ELR (cell line): ENCODE results near the gene IFT20.

Source experiments
- DNase-seq: peaks from one replicate; pipeline ENCODE4 v3.0.0-alpha.2; 2015; ENCODE audit warnings: low read depth

Gene IFT20, protein sequence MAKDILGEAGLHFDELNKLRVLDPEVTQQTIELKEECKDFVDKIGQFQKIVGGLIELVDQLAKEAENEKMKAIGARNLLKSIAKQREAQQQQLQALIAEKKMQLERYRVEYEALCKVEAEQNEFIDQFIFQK

DNA sequence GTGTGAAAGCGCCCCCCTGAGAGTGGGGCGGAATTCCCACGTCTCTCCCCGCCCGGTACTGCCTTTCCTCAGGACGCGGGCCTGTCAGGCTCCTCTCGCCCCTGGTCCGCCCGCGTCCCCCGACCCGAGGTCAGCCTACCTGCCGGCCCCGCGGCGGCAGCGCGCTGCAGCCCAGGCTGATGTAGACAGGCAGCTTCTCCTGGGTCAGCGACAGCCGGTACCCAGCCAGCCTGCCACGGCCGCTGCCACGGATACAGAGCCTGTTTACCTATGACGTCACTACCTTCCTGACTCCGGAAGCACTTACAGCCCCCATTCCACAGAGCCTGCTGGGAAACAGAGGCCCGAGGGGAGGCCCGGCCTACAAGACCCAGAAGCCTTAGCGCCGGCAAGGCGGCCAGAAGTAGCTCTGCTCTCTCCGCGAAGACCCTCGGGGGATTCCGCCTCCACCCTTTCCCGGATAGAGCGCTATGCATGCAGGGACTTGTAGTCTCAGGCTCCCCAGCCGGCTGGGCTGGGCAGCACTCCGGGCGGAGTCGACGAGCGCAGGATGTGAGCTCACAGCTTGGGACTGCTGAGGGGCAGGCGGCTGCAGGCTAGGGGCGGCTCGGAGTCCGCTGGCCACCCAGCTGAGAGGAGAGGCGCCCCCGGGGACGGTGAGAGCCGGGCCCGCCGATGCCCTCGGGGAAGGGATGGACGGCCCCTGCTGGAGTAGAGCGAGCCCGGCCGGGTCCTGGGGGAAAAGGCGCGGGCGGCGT lies at the start of gene IFT20, which contains the start of gene TNFAIP1:
Gene IFT20, minus strand, starts transcription at position 272 of the 758 bp plus-strand sequence. CDS start 3,487 bp downstream, outside the sequence.
Gene TNFAIP1, plus strand, starts transcription at position 561 of the 758 bp plus-strand sequence. CDS start 3,761 bp downstream, outside the sequence.
- DNase-seq, result peak; percentile 100

DNA sequence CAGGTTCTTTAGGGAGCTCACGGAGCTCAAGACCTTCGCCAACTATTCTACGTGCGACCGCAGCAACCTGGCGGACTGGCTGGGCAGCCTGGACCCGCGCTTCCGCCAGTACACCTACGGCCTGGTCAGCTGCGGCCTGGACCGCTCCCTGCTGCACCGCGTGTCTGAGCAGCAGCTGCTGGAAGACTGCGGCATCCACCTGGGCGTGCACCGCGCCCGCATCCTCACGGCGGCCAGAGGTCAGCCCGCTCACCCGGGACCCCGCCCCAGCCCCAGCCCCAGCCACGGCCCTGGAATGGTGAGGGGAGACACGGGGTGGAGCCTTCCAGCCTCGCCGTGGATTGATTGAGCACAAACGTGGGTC lies 49.7 kb upstream of the IFT20 start:
- DNase-seq, result no peak

DNA sequence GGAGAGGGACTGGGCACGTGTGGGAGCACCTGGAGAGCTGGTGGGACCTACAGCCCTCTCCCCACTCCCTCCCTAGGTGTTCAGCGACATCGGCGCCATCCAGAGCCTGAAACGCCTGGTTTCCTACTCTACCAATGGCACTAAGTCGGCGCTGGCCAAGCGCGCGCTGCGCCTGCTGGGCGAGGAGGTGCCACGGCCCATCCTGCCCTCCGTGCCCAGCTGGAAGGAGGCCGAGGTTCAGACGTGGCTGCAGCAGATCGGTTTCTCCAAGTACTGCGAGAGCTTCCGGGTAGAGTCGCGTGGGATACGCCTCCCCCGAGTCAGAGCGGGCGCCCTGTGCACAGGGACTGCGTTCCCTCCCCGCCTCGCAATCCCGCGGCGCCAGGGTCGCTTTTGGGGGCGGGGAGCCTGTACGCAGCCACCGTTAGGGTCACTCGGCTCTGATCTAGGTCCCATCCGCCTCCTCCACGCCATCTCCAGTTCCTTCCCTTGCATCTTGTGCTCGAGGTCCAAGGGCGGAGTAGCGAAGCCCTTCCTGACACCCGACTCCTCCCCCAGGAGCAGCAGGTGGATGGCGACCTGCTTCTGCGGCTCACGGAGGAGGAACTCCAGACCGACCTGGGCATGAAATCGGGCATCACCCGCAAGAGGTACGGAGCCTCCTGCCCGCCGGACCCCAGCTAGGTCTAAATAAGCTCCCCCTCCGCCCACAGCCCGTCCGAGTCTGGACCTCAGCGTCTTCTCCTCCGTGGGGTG lies 49.2 kb upstream of the IFT20 start:
- no peak for DNase-seq

DNA sequence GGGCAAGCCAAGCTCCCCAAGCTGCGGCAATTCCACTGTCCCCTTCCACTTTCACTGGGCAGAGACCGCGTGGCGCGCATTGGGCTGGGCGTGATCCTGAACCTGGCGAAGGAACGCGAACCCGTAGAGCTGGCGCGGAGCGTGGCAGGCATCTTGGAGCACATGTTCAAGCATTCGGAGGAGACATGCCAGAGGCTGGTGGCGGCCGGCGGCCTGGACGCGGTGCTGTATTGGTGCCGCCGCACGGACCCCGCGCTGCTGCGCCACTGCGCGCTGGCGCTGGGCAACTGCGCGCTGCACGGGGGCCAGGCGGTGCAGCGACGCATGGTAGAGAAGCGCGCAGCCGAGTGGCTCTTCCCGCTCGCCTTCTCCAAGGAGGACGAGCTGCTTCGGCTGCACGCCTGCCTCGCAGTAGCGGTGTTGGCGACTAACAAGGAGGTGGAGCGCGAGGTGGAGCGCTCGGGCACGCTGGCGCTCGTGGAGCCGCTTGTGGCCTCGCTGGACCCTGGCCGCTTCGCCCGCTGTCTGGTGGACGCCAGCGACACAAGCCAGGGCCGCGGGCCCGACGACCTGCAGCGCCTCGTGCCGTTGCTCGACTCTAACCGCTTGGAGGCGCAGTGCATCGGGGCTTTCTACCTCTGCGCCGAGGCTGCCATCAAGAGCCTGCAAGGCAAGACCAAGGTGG lies 46.0 kb upstream of the IFT20 start:
- no peak for DNase-seq

DNA sequence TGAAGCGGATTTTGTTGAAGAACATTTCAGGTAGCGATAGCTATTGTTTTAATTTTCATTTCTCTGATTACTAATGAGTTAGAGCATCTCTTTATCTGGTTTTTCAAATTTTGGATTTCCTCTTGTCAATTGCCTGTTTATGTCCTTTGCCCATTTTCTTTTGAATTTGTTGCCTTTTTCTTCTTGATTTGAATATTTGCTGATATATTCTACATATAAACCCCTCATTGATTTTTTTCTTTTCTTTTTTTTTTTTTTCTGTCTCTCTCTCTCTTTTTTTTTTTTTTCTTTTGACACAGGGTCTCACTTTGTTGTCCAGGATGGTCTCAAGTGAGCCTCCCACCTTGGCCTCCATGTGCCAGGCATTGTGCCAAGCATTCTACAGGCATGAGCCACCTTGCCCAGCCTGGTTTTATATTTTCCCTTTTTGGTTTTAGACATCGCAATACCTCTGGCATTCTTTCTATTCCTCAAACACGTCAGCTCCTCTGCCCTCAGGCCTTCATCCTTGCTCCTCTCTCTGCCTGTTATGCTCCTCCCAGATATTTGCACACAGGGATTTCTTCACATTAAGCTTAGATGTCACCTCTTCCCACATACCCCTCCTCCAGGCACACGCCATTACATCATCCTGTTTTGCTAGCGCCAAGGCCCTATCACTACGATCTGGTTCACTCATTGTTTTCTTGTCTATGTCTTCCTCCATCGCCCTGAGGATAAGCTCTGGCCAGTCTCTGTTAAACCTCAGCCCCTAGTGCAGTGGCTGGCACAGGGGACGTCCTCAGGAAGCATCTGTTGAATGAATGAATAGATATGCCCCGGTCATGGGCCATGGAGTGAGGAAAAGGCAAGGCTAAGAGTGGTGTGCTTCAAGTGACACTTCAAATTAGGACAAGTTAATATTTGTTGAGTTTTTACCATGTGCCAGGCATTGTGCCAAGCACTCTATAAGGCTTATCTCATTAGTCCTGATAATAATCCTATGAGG lies 44.8 kb upstream of the IFT20 start:
- DNase-seq, result peak; percentile 96

DNA sequence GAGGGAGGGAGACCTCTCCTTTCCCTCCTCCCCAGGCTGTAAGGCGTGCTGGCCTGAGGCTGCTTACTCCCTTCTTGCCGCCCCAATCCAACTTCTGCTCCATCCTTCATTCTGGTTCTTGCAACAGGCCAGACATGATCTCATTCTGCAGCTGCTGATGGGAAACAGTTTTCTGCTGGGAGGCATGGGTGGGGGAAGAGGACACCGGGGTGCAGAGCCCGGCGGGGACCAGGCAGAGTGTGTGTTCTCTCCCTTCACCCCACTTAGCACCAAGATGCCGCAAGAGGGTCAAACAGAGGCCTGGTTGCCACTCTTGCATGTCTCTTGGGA lies 37.6 kb upstream of the IFT20 start:
- DNase-seq, result no peak

DNA sequence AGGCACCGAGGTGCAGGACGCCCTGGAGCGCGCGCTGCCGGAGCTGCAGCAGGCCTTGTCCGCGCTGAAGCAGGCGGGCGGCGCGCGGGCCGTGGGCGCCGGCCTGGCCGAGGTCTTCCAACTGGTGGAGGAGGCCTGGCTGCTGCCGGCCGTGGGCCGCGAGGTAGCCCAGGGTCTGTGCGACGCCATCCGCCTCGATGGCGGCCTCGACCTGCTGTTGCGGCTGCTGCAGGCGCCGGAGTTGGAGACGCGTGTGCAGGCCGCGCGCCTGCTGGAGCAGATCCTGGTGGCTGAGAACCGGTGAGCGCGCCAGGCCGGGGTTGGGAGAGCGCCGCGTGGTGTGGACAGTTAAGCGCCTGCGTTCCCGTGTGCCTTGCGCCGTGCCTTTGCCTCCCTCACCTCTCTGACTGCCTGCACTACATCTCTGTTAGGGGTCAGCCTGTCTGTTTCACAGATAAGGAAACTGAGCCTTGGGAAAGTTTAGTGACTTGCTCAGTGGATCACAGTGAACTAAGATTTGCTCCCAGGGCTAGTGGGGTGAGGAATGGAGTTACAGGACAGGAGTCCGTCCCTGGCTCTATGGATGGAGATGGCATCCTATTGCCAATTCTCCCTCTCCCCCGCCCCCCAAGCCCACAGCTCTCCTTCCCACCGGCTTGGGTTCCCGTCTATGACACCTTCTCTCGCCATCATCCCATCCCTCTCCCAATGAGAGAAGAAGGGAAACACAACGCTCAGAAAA lies 37.1 kb upstream of the IFT20 start:
- DNase-seq, result peak; percentile 61

DNA sequence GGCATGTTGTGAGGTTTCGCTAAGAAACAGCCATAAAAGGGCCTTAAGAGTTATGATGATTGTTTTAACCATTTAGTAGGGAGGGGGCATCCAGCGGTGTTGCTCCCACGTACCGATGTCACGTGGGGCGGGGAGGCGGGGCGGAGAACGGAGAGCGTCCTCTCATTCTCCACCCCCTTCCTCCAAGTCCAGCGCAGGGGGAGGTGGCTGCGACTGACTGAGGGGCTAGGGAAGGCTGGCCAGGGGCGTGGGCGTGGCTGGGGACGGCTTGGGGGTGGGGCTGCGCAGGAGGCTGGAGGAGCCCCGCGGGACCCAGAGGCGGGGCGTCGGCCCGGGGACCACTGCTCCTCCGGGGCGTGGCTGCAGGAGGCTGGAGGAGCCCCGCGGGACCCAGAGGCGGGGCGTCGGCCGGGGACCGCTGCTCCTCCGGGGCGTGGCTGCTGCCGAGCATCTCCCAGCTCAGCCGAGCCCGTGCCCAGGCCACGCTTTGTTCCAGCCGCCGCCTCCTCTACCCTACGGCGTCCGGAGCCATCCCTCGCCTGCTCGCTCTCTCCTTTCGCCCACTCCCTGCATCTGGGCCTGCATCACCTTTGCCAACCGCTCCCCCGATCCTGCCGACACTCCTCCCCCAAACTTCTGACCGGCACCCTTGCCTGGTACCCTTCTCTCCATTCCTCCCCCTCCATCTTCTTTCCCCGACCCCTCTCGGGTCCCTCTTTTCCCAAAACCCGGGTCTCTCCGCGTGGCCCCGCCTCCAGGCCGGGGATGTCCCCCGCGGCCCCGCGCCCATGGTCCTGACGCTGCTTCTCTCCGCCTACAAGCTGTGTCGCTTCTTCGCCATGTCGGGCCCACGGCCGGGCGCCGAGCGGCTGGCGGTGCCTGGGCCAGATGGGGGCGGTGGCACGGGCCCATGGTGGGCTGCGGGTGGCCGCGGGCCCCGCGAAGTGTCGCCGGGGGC lies 36.3 kb upstream of the IFT20 start, which contains the start of gene SARM1:
Gene SARM1, plus strand, starts transcription at position 450 of the 958 bp plus-strand sequence. Its CDS starts 339 bp downstream, at position 789.
- DNase-seq, result peak; percentile 94

DNA sequence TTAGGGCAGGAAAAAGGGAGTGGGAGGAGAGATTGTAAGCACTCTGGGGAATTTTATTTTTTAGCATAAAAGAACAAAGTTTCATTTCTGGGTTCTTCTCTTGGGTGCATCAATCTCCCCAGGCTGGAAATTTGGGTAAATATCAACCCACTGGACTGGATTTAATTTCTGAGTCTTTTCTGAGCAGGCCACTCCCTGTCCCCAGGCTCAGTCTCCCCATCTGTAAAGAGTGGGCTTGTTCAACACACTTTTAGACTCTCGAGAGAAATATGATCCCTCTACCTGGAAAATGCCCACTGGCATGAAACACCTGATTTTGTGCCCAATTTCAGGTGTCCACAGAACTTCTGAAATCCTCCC lies 35.5 kb upstream of the IFT20 start:
- DNase-seq, result no peak

DNA sequence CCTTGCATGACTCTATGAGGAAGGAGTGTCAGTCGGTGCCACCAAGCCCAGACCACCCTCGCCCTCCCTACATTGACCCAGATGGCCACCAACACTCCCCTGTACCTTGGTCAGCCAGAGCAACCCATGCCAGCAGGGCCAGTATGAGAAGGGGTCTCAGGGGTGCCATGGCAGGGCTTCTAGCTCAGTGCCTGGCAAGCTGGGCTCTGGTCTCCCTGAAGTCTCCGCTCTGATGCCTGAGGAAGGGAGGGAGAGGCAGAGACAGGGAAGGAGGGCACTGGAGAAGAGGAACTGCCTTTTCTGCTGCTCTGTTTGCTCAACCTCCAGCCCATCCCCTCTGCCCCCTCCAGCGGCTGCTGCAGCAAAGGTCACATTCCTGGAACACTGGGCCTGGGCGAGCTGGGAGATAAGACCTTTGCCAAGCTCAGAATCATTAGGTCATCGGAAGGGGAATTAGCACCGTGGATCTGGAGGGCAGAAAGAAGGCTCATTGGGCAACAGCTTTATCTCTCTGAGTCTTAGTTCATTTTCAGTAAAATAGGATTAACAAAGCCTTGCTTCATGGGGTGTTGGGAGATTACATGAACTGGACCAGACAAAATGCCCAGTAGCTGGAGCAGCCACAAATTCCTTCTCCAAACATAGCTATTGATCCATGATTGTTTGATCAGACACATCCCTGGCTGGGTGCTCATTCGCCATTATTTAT lies 34.9 kb upstream of the IFT20 start, which contains the start of gene VTN:
Gene VTN, minus strand, starts transcription at position 273 of the 709 bp plus-strand sequence. Its CDS starts 104 bp downstream, at position 169.
- peak; percentile 43 for DNase-seq

DNA sequence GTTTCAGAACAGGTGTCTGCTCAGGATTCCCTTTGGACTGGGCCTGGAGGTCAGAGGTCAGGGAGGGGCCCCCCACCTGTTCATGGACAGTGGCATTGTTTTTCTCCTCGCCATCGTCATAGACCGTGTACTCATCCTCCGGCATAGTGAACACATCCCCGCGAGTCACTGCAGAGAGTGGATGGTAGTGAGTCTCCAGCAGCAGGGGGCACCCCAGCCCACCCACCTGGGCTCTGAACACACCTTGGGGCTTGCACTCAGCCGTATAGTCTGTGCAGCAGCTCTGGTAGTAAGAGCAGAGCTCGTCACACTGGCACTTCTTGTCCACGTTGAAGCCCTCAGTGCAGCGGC lies 34.4 kb upstream of the IFT20 start:
- no peak for DNase-seq

DNA sequence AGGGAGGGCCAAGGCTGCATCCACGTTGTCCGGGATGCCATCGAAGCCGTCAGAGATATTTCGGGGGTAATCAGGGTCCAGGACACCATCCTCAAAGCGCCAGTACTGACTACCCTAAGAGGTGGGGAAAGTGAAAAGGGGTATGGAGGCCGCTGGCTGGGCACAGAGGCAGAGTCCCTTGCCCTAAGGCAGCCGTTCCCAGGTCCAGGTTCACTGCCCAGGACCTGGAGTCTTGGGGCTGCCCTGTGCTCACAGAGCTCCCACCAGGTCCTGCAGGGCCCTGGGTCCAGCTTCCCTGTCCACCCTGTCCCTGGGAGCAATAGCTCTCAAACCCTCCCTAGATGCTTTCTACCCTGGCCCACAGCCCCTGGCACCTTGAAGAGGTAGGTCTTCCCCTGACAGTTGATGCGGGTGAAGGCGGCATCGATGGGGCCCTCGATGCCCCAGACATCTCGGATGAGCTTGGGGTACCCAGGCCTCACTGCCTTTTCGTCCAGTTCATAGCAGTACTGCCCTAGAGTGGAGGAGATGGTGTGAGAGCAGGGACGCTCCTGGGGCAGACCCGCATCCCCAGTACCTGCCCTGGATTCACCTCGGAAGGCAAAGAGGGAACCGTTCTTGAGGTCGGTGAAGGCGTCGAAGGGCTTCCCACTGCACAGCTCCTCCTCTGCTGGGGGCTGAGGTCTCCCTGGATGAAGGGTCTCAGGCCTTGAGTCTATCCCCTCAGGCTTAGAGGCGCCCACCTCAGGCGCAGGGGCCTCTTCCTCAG lies 33.8 kb upstream of the IFT20 start:
- no peak for DNase-seq

DNA sequence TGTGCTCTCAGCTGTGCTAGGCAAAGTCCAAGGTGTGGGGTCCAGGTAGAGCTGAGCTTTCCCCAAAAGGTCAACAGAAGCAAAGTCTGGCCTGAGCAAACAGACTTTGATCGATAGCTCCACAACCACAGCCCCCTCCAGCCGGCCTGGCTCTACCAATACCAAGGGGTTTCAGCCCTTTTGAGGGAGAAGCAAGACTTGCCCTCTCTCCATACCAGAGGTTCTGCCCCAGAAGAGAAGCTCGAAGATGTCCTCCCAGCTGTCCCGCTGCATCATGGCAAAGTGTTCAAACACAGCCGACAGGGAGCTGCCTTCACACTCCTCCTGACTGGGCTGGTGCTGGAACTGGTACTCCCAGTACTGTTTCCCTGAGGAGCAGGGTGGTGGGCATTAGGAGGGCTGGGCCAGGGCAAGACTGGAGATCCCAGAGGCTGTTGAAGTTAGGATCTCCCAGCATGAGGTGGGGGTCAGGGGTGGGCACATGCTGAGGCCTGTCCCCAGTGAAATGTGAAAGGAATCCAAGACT lies 33.1 kb upstream of the IFT20 start:
- no peak for DNase-seq

DNA sequence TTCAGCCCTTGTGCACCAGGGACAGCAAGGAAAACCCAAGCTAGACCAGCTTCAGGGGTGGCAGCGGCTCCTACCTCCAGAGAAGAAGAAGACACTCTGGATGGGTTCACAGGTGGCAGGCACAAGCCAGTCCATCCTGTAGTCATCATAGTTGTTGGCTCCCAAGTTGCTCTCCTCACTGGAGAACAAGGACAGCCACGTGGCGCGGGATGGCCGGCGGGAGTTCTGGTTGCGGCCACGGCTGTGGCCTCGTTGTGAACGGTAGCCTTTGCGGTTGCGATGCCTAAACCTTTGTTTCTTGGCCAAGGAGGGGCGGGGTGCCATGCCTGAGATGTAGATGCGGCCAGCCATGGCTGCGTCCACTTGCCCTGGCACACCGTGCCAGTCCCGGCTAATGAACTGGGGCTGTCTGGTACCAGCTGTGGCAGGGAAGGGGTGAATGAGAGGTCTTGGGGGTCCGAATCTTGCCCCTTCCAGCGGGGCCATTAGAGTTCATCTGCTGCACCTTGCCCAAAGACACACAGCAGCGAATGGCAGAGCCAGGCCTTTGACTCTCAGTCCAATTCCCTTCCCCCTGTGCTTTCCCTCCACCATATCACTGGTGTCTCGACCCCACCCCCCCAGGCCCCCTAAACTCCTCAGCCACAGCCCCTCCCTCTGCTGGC lies 32.5 kb upstream of the IFT20 start:
- no peak for DNase-seq

DNA sequence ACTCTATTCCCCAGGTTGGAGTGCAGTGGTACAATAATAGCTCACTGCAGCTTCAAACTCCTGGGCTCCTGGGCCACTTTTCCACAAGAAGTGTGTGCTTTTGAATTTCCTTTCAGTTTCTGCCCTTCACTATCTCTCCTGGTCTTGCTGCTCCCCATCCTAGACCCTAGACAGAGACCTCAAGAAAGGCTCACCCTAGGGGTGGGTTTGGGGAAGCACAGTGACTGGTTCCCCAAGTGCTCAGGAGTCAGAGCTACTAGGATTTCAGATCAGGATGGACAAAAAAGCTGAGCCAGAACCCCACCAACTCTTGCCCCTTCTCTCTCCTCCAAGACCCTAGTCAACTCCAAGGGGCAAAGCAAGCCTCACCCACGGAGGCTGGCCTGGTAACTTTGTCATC lies 31.3 kb upstream of the IFT20 start:
- DNase-seq, result no peak

DNA sequence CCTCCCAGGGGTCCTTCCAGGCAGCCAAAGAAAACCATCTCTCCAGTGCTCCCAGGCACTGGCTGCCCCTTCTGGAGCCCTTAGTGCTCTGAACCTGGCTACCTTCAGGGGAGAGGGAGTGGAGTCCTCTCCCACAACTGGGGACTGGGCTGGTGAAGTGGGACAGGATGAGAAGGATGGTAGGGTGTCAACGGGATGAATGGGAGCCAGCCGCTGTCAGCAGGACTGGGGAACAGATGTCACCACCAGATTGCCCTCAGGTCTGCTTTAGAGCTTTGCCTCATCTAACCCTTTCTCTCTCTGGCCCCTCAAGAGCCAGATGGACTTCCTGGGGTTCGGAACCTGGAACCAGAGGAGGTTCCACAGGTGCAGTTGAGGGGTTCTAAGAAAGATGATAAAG lies 30.2 kb upstream of the IFT20 start:
- no peak for DNase-seq
